GM12874 (cell line): ENCODE measurements around the gene SYK.

Experiments used
- TF ChIP-seq, protein P1 (sequence below): IDR thresholded peaks from 2 replicates; pipeline ENCODE4 v1.5.1; 2011; ENCODE audit warnings: low read depth, mild to moderate bottlenecking, control low read depth, low read length, moderate library complexity; ENCODE audit not compliant: insufficient read depth

The SYK gene

GRCh38 chr9:90840696-90841095 lies 39.1 kb downstream of the SYK start:
- TF ChIP-seq, protein P1, sequence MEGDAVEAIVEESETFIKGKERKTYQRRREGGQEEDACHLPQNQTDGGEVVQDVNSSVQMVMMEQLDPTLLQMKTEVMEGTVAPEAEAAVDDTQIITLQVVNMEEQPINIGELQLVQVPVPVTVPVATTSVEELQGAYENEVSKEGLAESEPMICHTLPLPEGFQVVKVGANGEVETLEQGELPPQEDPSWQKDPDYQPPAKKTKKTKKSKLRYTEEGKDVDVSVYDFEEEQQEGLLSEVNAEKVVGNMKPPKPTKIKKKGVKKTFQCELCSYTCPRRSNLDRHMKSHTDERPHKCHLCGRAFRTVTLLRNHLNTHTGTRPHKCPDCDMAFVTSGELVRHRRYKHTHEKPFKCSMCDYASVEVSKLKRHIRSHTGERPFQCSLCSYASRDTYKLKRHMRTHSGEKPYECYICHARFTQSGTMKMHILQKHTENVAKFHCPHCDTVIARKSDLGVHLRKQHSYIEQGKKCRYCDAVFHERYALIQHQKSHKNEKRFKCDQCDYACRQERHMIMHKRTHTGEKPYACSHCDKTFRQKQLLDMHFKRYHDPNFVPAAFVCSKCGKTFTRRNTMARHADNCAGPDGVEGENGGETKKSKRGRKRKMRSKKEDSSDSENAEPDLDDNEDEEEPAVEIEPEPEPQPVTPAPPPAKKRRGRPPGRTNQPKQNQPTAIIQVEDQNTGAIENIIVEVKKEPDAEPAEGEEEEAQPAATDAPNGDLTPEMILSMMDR, result no peak

GRCh38 chr9:90841213-90841612 lies 39.6 kb downstream of the SYK start:
- TF ChIP-seq, protein P1, result no peak

DNA sequence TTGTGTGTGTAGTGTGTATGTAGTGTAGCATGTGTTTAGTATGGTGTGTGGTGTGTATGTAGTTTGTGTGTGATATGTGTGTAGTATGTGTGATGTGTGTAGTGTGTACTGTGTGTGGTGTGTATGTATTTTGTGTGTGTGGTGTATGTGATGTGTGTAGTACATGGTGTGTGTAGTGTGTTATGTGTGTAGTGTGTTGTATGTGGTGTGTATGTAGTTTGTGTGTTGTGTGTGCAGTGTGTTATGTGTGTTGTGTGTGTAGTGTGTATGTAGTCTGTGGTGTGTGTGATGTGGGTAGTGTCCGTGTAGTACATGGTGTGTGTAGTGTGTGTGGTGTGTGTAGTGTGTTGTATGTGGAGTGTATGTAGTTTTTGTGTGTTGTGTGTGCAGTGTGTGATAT lies 40.0 kb downstream of the SYK start:
- TF ChIP-seq, protein P1, result no peak

DNA sequence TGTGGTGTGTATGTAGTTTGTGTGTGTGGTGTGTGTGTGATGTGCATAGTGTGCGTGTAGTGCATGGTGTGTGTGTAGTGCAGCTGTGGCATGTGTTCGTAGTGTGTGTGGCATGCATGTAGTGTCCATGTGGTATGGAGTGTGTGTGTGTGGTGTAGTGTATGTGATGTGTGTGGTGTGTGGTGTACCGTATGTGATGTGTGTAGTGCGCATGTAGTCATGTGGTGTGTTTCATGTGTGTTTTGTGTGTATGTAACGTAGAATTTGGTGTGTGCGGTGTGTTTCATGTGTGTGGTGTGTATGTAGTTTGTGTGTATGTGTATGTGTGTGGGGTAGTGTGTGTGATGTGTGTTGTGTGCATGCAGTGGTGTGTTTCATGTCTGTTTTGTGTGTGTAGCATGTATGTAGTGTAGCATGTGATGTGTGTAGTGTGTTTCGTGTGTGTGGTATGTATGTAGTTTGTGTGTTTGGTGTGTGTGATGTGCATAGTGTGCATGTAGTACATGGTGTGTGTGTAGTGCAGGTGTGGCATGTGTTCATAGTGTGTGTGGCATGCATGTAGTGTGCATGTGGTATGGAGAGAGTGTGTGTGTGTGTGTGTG lies 40.7 kb downstream of the SYK start:
- TF ChIP-seq, protein P1, result no peak

DNA sequence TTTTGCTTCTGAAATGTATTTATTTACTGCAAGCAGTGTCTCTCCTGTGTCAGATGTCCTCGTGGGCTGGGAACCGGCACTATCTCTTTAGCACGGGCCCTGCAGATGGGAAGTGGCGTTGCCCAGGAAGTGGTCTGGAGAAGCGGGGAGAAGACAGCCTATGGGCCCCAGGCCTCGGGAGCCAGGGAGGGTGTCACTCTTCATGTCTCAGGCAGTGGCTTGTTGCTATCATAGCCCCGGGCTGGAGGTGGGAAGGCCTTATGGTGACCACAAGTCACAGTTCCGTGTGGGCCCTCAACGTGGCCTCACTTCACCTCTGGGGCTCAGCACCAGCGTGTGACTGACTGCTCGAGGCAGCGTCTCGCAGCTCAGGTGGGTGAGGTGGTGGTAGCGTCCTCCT lies 41.4 kb downstream of the SYK start:
- TF ChIP-seq, protein P1, result no peak

GRCh38 chr9:90843525-90843924 lies 41.9 kb downstream of the SYK start:
- TF ChIP-seq, protein P1, result no peak

DNA sequence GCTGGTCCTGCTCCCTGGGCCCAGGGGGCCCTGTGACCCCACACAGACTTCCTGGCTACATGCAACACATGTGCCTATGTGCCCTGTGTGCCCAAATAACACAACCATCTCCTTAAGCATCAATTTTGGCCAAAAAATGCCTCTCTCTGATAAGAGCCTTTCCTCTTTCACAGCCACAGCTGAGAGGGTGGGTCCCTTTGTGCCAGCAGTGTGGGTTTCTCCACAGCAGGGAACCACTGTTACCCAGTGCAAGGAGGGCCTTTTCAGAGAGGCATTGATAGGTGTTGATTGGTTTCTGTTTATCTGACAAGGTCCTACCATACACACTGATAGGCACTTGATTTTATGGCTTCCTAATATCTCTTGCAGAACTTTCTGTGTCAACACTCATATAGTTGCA lies 42.7 kb downstream of the SYK start:
- TF ChIP-seq, protein P1, result no peak

GRCh38 chr9:90846770-90847419 lies 45.3 kb downstream of the SYK start:
- TF ChIP-seq, protein P1, result no peak
